Erythroblast (primary cell): Measurements from ENCODE around the gene CCDC80.

ENCODE experiments used
- GATA1 ChIP-seq: IDR thresholded peaks from 2 replicates; pipeline ENCODE4 v1.6.1; 2011; ENCODE audit warnings: low read depth, mild to moderate bottlenecking, control low read depth, low read length, moderate library complexity
- POLR2A ChIP-seq: IDR thresholded peaks from 2 replicates; pipeline ENCODE4 v1.6.1; 2011; ENCODE audit warnings: mild to moderate bottlenecking, low read length

- TF ChIP-seq POLR2A (no peak), GATA1 (no peak)
Measured at GRCh38 chr3:112568642-112569041, 72.3 kb downstream of the CCDC80 start.
